T follicular helper cell (primary cell): ENCODE results near the gene FOCAD.
A peak's percentile ranks its signal among the peaks of the same experiment; 100 is the strongest.

ENCODE experiments used
- DNase-seq: peaks from one replicate; pipeline ENCODE4 v3.0.0-alpha.2; 2020; ENCODE audit warnings: low read depth
- total RNA-seq, 2 experiments: gene quantifications; one replicate each; lab custom pipeline; 2026; lab: John Stamatoyannopoulos, UW

FOCAD gene, protein sequence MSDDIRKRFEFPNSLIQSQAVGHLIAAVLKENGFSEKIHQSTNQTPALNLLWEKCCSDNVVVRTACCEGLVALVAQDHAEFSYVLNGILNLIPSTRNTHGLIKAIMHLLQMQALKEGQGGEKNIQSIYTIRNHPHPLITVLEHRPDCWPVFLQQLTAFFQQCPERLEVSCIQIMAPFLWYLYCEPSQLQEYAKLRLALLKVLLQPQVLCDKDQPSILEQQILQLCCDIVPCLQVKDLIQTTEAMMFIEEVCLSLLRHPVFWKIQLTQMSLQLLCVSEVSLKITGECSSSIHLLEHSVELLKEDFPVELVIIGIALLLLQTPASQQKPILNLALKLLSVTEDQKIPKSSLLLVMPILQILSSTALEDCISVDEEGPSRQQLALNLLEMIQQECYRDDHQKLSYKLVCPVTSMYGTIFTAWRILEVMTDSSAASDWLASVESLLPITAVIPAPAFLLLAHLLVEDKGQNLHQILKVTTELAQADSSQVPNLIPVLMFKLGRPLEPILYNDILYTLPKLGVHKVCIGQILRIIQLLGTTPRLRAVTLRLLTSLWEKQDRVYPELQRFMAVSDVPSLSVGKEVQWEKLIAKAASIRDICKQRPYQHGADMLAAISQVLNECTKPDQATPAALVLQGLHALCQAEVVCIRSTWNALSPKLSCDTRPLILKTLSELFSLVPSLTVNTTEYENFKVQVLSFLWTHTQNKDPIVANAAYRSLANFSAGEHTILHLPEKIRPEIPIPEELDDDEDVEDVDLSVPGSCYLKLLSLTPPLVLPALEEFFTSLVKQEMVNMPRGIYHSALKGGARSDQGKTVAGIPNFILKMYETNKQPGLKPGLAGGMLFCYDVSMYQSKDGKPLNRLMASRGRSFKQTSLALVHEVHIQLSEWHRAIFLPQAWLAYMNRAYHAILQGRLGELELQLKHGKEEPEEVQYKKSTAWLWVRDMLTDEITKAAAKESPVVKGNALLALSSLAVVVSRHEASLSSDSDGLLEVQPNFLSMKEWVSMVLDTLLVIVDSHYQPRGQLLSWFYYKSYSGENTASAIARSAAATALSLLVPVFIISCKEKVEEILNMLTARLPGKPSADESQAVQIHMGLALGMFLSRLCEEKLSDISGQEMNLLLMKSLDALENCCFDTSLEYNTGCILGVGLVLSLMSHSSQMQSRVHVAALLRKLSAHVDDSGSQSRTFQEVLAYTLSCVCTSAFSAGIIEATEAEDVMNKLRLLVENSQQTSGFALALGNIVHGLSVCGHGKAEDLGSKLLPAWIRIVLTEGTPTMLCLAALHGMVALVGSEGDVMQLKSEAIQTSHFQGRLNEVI (N-terminal part only)
- total RNA-seq, result 38.3 to 57.8 reads per million in 2 experiments

DNA sequence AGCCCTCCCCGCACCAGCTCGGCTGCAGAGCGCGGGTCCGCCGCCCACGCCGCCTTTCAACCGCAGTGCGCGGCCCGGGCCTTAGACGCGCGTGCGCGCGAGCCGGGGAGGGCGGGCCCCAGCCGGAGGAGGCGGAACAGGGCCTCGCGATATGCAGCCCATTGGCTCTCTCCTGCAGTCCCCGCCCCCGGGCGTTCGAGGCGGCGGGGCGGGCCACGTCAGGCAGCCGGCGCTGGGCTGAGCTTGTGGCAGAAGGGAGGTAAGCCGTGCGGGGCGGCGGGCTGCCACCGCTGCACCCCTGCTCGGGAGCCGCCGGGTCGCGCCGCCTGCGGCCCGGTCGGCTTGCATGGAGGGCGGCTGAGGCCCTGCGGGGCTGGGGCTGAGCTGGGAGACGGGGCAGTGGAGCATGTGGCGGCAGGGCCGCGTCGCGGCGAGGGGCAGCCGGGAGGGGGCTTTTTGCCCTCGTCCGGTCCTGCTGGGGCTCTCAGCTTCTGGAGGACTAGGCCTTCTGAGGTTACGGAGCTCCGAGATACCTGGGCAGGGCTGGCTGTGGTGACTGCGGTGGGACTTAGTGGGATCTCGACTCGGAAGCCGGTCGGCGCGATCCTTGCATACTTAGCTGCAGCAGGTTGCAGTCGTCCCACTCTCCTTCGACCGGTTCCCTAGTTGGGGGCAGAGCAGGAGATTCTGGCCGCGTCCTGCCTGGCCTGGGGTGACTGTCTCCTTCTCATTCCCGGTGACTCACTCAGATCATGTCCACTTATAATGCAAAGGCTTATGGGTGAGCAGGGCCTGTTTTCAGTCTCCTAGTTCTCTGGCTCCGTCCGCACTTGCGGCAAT lies at the start of gene FOCAD:
Gene FOCAD (plus strand): TSS at position 225 of the 840 bp plus-strand sequence. CDS start 31,095 bp downstream, outside the sequence.
- peak; percentile 91 for DNase-seq

DNA sequence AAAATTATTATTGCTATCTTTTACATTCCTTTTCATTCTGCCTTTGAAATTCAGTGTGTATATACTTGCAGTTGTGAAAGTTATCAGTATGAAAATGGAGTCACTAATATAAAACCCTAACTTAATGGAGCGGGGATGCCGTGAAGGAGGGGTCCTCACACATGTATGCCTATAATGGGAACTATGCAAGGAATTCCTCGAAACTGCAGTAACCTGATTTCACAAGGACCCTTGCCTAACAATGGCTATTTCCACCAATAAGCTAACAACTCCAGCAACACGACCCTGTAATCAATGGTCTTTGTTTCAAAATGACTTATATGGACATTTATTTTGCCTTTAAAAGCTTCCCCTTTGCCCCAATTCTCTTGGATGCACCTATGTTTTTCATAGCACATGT lies 49.2 kb upstream of the FOCAD start:
- no peak for DNase-seq

DNA sequence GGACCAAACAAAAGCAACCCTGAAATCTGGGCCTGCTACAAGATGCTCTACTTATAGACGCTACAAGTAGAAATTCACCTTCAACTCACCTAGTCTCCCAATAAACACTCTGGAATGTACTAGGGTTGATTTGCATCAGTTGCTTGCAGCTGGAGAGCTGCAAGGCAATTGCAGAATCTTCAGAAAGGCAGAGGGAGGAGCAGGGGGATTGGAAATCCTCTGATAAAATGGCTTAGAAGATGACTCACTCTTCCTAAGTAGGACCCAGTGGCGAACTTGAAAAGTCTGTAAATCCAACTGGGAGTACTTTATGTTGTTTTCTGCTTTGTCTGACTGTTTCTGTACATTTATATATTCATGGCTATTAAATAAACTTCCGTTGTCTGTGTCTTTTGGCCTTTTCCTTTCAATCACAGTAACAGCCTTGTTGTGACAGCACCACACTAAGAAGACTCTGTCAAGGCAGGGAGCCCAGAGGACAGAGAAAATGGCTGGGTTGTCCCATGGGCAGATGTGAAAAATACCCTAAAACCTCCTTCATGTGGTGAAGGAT lies 47.1 kb upstream of the FOCAD start:
- no peak for DNase-seq

DNA sequence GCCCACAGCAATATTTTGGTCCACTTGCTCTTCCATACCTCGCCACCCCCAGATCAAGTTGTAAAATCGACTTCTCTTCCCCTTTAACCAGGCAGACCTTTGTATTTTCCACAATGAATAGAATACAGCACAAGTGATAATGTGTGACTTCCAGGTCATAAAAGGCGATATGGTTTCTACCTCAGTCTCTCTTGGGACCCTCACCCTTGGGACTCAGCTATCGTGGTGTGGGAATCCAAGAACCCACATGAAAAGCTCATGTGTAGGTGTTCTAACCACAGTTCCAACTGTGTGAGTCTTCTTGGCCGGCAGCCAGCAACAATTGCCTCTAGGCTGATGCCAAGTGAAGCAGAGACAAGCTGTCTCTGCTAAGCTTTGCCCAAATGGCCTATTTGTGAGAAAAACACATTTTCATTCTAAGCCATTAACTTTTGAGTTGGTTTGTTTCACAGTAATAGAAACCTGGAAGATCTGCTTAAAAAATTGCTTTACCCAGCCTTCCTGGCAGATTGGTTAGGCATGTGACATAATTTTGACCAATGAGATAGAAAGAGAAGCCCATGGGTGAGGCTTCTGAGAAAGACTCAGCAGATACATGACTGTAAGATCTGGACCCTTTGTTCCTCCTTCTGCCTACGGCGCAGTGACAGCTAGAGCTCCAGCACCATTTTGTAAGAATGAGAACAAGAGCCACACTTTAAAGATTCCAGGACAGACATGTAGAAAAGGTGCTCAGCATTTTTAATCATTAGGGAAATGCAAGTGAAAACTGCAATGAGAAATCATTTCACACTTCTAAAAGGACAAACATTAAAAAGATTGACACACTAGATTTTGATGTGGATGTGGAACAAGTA lies 43.5 kb upstream of the FOCAD start:
- DNase-seq, result peak; percentile 70

DNA sequence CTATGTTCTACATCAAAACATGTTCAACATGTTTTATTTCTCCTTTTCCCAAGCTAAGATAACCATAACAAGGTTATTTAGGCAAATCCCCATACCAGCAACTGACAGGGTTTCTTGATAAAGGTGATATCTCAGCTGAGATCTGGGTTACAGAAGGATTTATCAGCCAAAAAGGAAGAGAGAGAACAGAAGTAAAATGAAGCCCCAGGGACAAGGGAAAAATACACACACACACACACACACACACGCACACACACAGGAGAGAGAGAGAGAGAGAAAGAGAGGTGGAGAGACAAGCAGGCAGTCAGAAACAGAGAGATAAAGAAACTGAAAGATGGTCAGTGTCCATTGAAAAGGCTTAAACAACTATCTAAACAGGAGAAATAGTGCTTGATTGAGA lies 42.0 kb upstream of the FOCAD start:
- no peak for DNase-seq

DNA sequence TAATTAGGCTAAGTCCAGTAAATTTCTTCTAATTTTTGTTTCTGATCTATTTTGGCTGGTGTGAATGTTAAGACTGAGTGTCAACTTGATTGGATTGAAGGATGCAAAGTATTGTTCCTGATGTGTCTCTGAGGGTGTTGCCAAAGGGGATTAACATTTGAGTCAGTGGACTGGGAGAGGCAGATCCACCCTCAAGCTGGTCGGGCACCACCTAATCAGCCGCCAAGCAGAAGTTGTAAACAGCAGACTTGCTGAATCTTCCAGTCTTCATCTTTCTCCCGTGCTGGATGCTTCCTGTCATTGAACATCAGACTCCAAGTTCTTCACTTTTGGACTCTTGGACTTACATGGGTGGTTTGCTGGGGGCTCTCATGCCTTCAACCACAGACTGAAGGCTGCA lies 40.4 kb upstream of the FOCAD start:
- no peak for DNase-seq

DNA sequence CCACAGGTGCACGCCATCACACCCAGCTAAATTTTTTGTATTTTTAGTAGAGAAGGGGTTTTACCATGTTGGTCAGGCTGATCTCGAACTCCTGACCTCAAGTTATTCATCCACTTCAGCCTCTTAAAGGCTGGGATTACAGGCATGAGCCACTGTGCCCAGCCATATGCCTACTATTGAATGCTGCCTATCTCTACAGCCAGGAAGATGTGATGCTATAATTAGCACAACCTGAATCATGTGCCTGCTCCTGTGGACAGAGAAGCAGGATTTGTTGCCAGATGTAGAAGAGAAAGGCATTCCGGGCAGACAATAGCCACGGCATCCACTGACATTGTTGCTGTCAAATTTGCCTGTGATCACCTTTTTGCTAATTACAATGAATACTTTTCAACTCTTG lies 37.4 kb upstream of the FOCAD start:
- DNase-seq, result no peak

DNA sequence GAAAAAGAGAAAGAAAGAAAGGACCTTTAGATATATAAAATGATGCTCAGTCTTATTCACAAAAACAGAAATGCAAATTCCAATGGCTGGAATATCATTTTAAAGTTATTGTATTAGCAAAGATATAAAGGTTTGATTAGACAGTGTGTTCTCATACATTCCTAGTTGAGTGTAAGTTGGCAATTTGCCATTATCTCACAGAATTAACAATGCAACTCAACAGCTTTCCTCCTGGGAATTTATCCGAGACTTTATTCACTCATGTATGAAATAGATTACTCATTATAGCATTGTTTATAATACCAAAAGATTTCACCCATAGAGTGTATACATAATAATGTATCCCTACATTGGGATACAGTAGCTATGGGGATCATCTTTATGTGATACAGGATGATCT lies 34.7 kb upstream of the FOCAD start:
- no peak for DNase-seq

DNA sequence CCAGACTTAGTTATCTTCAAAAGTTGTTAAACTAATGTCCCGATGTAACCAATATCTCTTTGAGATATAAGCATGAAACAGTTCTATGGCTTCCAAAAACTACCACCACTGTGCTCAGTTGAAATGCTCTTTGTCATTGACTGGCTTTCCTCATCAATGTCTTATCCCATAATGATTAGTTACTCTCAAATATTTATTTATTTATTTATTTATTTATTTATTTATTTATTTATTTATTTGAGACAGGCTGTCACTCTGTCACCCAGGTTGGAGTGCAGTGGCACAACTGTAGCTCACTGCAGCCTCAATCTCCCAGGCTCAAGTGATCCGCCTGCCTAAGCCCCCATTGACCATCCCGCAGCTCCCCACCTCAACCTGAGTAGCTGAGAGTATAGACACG lies 33.7 kb upstream of the FOCAD start:
- no peak for DNase-seq

DNA sequence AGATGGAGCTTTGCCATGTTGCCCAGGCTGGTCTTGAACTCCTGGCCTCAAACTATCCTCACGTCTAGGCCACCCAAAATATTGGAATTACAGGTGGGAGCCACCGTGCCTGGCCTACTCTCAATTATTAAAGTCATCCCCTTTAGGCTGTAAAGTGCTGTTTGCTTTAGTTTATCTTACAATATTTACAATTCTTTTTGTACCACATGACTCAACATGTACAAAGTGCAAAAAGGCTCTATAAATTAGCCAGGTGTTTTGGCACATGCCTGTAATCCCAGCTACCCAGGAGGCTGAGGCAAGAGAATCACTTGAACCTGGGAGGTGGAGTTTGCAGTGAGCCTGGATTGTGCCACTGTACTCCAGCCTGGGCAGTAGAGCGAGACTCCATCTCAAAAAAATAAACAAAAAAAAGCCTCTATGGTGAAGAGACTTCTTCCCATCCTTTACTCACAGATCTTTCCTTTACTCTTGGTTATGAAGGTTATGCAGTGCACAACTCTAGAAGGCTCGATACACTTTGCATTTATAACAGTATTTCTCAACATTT lies 33.2 kb upstream of the FOCAD start:
- DNase-seq, result no peak

DNA sequence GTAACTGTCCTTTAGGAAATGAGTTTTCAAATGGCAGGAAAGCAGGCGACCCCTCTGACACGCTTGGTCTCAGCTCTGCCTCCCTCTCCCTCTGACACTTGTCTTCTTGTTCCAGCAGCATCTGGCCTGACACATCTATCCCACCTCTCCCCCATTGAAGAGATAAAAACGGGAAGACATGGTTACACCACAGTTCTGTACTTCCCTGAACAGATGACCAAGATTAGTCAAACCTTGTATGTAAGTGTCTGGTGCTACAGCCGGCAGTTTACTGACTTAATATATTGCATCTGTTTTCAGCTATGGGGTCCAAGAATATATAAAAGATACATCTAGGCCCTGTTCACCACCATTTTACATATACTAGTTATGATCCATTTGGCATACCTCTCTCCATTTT lies 32.1 kb upstream of the FOCAD start:
- DNase-seq, result no peak

DNA sequence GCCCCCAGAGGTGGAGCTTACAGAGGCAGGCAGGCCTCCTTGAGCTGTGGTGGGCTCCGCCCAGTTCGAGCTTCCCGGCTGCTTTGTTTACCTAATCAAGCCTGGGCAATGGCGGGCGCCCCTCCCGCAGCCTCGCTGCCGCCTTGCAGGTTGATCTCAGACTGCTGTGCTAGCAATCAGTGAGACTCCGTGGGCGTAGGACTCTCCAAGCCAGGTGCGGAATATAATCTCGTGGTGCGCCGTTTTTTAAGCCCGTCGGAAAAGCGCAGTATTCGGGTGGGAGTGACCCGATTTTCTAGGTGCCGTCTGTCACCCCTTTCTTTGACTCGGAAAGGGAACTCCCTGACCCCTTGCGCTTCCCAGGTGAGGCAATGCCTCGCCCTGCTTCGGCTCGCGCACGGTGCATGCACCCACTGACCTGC lies 25.8 kb upstream of the FOCAD start:
- peak; percentile 30 for DNase-seq

DNA sequence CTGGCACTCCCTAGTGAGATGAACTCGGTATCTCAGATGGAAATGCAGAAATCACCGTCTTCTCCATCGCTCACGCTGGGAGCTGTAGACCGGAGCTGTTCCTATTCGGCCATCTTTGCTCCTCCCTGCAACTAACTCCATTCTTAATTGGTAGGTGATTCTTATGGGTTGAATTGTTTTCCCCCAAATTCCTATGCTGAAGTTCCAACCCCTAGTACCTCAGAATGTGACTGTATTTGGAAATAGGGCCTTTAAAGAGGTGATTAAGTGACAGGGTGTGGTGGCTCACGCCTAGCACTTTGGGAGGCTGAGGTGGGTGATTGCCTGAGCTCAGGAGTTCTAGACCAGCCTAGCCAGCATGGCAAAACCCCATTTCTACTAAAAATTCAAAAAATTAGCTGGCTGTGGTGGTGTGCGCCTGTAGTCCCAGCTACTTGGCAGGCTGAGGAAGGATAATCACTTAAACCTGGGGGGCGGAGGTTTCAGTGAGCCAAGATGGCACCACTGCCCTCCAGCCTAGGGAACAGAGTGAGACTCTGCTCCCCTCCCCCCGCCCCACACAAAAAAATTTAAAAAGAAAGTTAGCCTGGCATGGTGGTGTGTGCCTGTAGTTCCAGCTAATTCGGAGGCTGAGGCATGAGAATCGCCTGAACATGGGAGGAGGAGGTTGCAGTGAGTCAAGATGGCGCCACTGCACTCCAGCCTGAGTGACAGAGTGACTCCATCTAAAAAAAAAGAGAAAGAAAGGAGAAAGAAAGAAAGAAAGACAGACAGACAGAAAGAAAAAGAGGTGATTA lies 25.2 kb upstream of the FOCAD start:
- no peak for DNase-seq

DNA sequence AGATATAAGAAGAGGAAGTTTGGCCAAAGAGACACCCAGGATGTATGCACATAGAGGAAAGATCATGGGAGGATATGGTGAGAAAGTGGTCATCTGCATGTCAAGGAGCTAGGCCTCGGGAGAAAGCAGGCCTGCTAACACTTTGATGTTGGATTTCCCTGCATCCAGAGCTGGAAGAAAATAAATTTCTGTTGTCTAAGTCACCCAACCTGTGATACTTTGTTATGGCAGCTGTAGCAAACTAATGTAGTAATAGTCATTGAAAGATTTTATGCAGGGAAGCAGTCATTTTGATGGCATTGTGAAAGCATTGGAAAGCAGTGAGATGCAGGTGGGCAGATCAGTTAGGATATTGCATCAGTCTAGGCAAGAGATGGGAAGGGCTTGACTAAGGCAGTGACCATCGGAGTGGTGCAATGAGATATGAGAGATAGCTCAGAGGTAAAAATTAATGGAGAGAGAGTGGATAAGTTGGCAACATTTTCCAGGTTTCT lies 24.5 kb upstream of the FOCAD start:
- DNase-seq, result no peak

DNA sequence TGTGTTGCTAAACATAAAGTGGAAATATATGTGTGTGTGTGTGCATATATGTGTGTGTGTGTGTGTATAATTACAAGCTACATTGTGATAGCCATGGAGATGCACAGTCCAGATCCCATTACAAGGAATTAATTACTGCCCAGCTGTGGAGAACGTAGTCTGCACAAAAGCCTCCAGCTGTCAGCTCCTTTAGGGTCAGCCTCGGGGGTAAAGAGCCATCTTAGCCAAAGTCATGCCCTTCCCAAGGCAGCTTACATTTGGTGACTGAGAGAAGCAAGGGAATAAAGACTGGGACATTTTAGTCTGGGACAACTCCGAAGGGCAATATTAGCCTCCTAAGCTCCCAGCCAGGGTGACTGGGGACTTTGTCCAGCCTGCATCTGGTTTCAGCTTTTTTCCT lies 21.9 kb upstream of the FOCAD start:
- DNase-seq, result no peak

DNA sequence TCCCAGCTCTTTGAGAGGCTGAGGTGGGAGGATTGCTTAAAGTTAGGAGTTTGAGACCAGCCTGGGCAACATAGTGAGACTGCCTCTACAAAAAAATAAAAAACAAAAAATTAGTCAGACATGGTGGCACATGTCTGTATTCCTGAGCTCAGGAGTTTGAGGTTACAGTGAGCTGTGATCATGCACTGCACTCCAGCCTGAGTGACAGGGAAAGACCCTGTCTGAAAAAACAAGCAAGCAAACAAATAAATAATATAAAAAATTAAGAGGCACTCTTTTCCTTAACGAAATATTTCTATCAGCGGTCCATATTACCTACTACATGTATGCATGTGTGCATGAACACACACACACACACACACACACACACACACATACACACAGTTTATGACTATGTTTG lies 20.9 kb upstream of the FOCAD start:
- DNase-seq, result no peak

DNA sequence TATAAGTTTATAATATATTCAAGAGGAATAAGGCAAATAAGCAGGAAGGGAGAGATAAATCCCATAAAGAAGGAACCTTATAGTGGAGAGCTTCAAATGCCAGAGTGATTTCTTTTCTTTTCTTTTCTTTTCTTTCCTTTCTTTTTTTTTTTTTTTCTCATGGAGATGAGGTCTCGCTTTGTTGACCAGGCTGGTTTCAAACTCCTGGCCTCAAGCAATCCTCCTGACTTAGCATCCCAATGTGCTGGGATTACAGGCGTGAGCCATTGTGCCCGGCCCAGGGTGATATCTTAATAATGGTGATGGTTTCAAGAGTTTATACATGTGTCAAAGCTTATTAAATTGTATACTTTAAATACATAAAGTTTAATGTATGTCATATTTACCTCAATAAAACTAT lies 19.6 kb upstream of the FOCAD start:
- DNase-seq, result no peak

DNA sequence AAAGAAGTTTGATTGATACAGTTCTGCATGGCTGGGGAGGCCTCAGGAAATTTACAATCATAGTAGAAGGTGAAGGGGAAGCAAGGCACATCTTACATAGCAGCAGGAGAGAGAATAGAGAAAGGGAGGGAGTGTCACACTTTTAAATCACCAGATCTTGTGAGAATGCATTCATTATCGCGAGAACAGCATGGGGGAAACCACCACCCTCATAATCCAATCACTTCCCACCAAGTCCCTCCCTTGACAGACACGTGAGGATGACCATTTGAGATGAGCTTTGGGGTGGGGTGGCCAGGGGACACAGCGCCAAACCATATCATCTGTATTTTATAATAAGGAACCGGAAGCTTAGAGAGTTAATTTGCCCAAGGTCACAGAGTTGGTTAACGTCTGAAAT lies 13.7 kb upstream of the FOCAD start:
- no peak for DNase-seq

DNA sequence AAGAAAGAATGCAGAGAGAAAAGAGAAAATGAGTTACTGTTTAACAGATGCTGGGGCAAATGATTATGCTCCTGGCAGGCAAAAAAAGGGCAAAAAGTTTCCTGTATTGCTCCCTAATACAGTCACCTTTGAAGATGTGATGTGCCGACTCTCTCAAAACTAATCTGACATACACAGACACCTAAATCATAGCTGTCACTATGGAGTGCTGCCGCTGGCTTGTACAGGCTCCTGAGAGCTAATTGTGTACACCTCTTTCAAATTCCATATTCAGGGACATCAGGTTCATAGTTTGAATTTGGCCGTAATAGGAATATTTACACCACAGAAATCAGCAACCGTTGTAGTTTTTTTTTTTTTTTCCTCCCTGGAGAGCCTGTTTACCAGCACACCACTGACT lies 12.4 kb upstream of the FOCAD start:
- no peak for DNase-seq
